Measurements from ENCODE around the gene PRPF6.

PRPF6 gene

GRCh38 chr20:63966944-63967322, 14.0 kb upstream of the PRPF6 start:
- TF ChIP-seq CTCF (IDR thresholded peaks at IDR 0.05; ENCODE audit: borderline replicate concordance, control extremely low read depth, extremely low read depth, insufficient read depth, missing control alignments) = no peak
- in situ Hi-C loops (cut with MboI; ENCODE audit: low sequenced_read_pairs, unreplicated experiment) = no loop called here
- no peak for DNase-seq (ENCODE audit: low spot score)

GRCh38 chr20:63967330-63968135, 13.4 kb upstream of the PRPF6 start:
- DNase-seq (ENCODE audit: low spot score) = no peak
- TF ChIP-seq CTCF (IDR thresholded peaks at IDR 0.05; ENCODE audit: borderline replicate concordance, control extremely low read depth, extremely low read depth, insufficient read depth, missing control alignments) = no peak

GRCh38 chr20:63968136-63968927, 12.6 kb upstream of the PRPF6 start:
- DNase-seq (ENCODE audit: low spot score) = no peak
- TF ChIP-seq CTCF (IDR thresholded peaks at IDR 0.05; ENCODE audit: borderline replicate concordance, control extremely low read depth, extremely low read depth, insufficient read depth, missing control alignments) = no peak
- in situ Hi-C loops (cut with MboI; ENCODE audit: low sequenced_read_pairs, unreplicated experiment) = no loop called here

More at GRCh38 chr20:63967330-63968135, 13.4 kb upstream of the PRPF6 start:
- in situ Hi-C loops (cut with MboI; ENCODE audit: low sequenced_read_pairs, unreplicated experiment) = no loop called here

GRCh38 chr20:63968928-63969760, 11.8 kb upstream of the PRPF6 start:
- no peak for TF ChIP-seq CTCF (IDR thresholded peaks at IDR 0.05; ENCODE audit: borderline replicate concordance, control extremely low read depth, extremely low read depth, insufficient read depth, missing control alignments)
- in situ Hi-C loops (cut with MboI; ENCODE audit: low sequenced_read_pairs, unreplicated experiment) = no loop called here

GRCh38 chr20:63969838-63970713, 10.9 kb upstream of the PRPF6 start, which contains the start of gene ZNF512B:
Gene ZNF512B (minus strand): TSS chr20:63969930. CDS start chr20:63967950, 1,980 bp downstream.
- peak; percentile 91 for DNase-seq (ENCODE audit: low spot score)
- in situ Hi-C loops (cut with MboI; ENCODE audit: low sequenced_read_pairs, unreplicated experiment) = no loop called here
- TF ChIP-seq CTCF (IDR thresholded peaks at IDR 0.05; ENCODE audit: borderline replicate concordance, control extremely low read depth, extremely low read depth, insufficient read depth, missing control alignments) = no peak

More at GRCh38 chr20:63968928-63969760, 11.8 kb upstream of the PRPF6 start:
- peak; percentile 55 for DNase-seq (ENCODE audit: low spot score)
